IMR-90 (cell line): ENCODE results near the gene ABHD16A. TPM values are rescaled to one million over a fixed set of nuclear protein-coding genes. Genes with fewer than 3 reads are reported as not detected.

Experiments
- ATAC-seq: fragments of 200-7000 bp; cut with Tn5 transposase; 2 replicates; pipeline ENCODE4 v1.9.1; 2020; ENCODE audit warnings: low read depth, mild to moderate bottlenecking, moderate library complexity
- BruUV-seq: library from RNA; stranded (reverse); fragments of 400-500 nt; replicated peaks from 2 replicates; lab custom pipeline; 2021; lab: Mats Ljungman, UMichigan
- CTCF ChIA-PET: fragments of 300-600 bp; formaldehyde crosslinking; extraction: SDS; loops from one replicate; lab custom pipeline; 2021; ENCODE audit warnings: antibody characterized with exemption; lab: Yijun Ruan, JAX
- POLR2A ChIA-PET: fragments of 300-600 bp; sonication (Branson Sonifier 250); formaldehyde crosslinking; loops from one replicate; lab custom pipeline; 2022; ENCODE audit warnings: antibody characterized with exemption; ENCODE audit not compliant: unreplicated experiment; lab: Charles Lee
- DNase-seq: peaks from one replicate; pipeline ENCODE4 v3.0.0; 2013
- H2AFZ ChIP-seq: replicated peaks from 2 replicates; pipeline ENCODE3; 2013; ENCODE audit warnings: low read length, mild to moderate bottlenecking; ENCODE audit not compliant: poor library complexity
- H2AK5ac ChIP-seq: 2 replicates; pipeline ENCODE4 v1.6.1; 2013; ENCODE audit warnings: low read depth, low read length, inconsistent platforms
- H2AK9ac ChIP-seq: replicated peaks from 2 replicates; pipeline ENCODE3; 2013; ENCODE audit warnings: mild to moderate bottlenecking, low read depth, low read length, moderate library complexity; ENCODE audit not compliant: poor library complexity
- H2BK120ac ChIP-seq: 2 replicates; pipeline ENCODE4 v1.6.1; 2013; ENCODE audit warnings: low read depth, low read length, inconsistent platforms
- H2BK15ac ChIP-seq: 3 replicates; pipeline ENCODE4 v1.6.1; 2013; ENCODE audit warnings: low read depth, low read length, inconsistent platforms
- H2BK20ac ChIP-seq: 2 replicates; pipeline ENCODE4 v1.6.1; 2013; ENCODE audit warnings: low read depth, mild to moderate bottlenecking, inconsistent platforms, low read length, moderate library complexity
- H2BK5ac ChIP-seq: 2 replicates; pipeline ENCODE4 v1.6.1; 2013; ENCODE audit warnings: mild to moderate bottlenecking, low read depth, low read length, inconsistent platforms; ENCODE audit not compliant: poor library complexity, severe bottlenecking
- H3K14ac ChIP-seq: replicated peaks from 2 replicates; pipeline ENCODE4 v1.6.1; 2013; ENCODE audit warnings: low read depth, low read length, inconsistent platforms
- H3K18ac ChIP-seq: 2 replicates; pipeline ENCODE4 v1.6.1; 2013; ENCODE audit warnings: low read depth, low read length, control low read depth
- H3K23ac ChIP-seq: 2 replicates; pipeline ENCODE4 v1.6.1; 2013; ENCODE audit warnings: low read depth, low read length, inconsistent platforms
- H3K27ac ChIP-seq: 2 replicates; pipeline ENCODE4 v1.5.1; 2013; ENCODE audit warnings: mild to moderate bottlenecking, control low read depth, low read length; ENCODE audit not compliant: insufficient read depth
- H3K27me3 ChIP-seq: 2 replicates; pipeline ENCODE4 v1.6.1; 2013; ENCODE audit warnings: low read length; ENCODE audit not compliant: control insufficient read depth, insufficient read depth
- H3K36me3 ChIP-seq: 2 replicates; pipeline ENCODE4 v1.6.1; 2013; ENCODE audit warnings: low read length, mixed read lengths; ENCODE audit not compliant: control insufficient read depth, insufficient read depth
- H3K4ac ChIP-seq: 2 replicates; pipeline ENCODE4 v1.6.1; 2013; ENCODE audit warnings: low read depth, low read length, inconsistent platforms
- H3K4me1 ChIP-seq: 2 replicates; pipeline ENCODE4 v1.6.1; 2013; ENCODE audit warnings: low read length, mixed read lengths; ENCODE audit not compliant: control insufficient read depth, insufficient read depth
- H3K4me2 ChIP-seq: 2 replicates; pipeline ENCODE4 v1.6.1; 2013; ENCODE audit warnings: low read depth, mild to moderate bottlenecking, control low read depth, low read length, moderate library complexity
- H3K4me3 ChIP-seq: 2 replicates; pipeline ENCODE4 v1.5.1; 2013; ENCODE audit warnings: low read depth, mild to moderate bottlenecking, control low read depth, low read length, moderate library complexity; ENCODE audit not compliant: insufficient read depth
- H3K56ac ChIP-seq: 2 replicates; pipeline ENCODE4 v1.6.1; 2013; ENCODE audit warnings: low read length, inconsistent platforms; ENCODE audit not compliant: insufficient read depth; ENCODE audit errors: extremely low read depth
- H3K79me1 ChIP-seq, 2 experiments: 2 replicates each; pipeline ENCODE4 v1.6.1; 2013; ENCODE audit warnings: low read length in 2 of 2, inconsistent platforms in 1 of 2, low read depth in 1 of 2
- H3K9ac ChIP-seq: 2 replicates; pipeline ENCODE4 v1.6.1; 2013; ENCODE audit warnings: low read depth, low read length, control low read depth
- H3K9me1 ChIP-seq: 2 replicates; pipeline ENCODE4 v1.6.1; 2013; ENCODE audit warnings: low read length, inconsistent platforms; ENCODE audit not compliant: insufficient read depth
- H3K9me3 ChIP-seq: 2 replicates; pipeline ENCODE4 v1.6.1; 2013; ENCODE audit warnings: low read length; ENCODE audit not compliant: control insufficient read depth, insufficient read depth
- H4K20me1 ChIP-seq: 2 replicates; pipeline ENCODE4 v1.6.1; 2013; ENCODE audit warnings: low read length, inconsistent platforms; ENCODE audit not compliant: insufficient read depth
- H4K5ac ChIP-seq: 2 replicates; pipeline ENCODE4 v1.6.1; 2013; ENCODE audit warnings: mild to moderate bottlenecking, low read depth, low read length, control low read depth
- H4K8ac ChIP-seq, 2 experiments: 2 replicates each; pipeline ENCODE4 v1.6.1; 2013; ENCODE audit warnings: low read depth in 2 of 2, low read length in 2 of 2, control low read depth in 1 of 2, inconsistent platforms in 1 of 2
- H4K91ac ChIP-seq: 2 replicates; pipeline ENCODE4 v1.6.1; 2013; ENCODE audit warnings: low read depth, low read length, inconsistent platforms; ENCODE audit not compliant: insufficient read depth
- CEBPB ChIP-seq: IDR thresholded peaks from 2 replicates; pipeline ENCODE4 v1.6.1; 2012; ENCODE audit warnings: low read depth, low read length, improper control_type of control experiment
- CHD1 ChIP-seq: IDR thresholded peaks from 2 replicates; pipeline ENCODE4 v1.6.1; 2012; ENCODE audit warnings: low read depth, low read length, improper control_type of control experiment
- FOS ChIP-seq: fragments of 150-350 bp; IDR thresholded peaks from 2 replicates; pipeline ENCODE4 v1.6.1; 2016; ENCODE audit warnings: low read depth, low read length
- MAZ ChIP-seq: IDR thresholded peaks from 2 replicates; pipeline ENCODE4 v1.6.1; 2012; ENCODE audit warnings: low read depth, mild to moderate bottlenecking, low read length, improper control_type of control experiment, moderate library complexity, borderline replicate concordance
- POLR2A ChIP-seq: IDR thresholded peaks from 2 replicates; pipeline ENCODE4 v1.6.1; 2012; ENCODE audit warnings: mild to moderate bottlenecking, low read depth, low read length
- RAD21 ChIP-seq: IDR thresholded peaks from 2 replicates; pipeline ENCODE4 v1.6.1; 2012; ENCODE audit warnings: low read length, improper control_type of control experiment
- SMC3 ChIP-seq: fragments of 150-350 bp; IDR thresholded peaks from 2 replicates; pipeline ENCODE4 v1.6.1; 2016; ENCODE audit warnings: low read depth, mild to moderate bottlenecking, antibody characterized with exemption, low read length, moderate library complexity
- WGBS, 2 experiments: methylation state at CpG; one replicate each; pipeline versions ENCODE4 v1.1.5 to v1.1.7; 2013; ENCODE audit warnings: missing lambda C conversion rate in 2 of 2; ENCODE audit not compliant: insufficient read length in 1 of 2; ENCODE audit errors: extremely low coverage in 2 of 2; 5-methylcytosine and 5-hydroxymethylcytosine counted together
- dilution Hi-C: fragments of 300-500 bp; cut with HindIII; formaldehyde crosslinking; loops from one replicate; pipeline ENCODE4 v1.14.3; 2018; ENCODE audit warnings: low sequenced_read_pairs; ENCODE audit not compliant: unreplicated experiment
- in situ Hi-C: fragments of 300-500 bp; cut with MboI; formaldehyde crosslinking; loops from 3 replicates; pipeline ENCODE4 v1.14.3; 2019; ENCODE audit warnings: low sequenced_read_pairs, inconsistent platforms, mixed read lengths
- intact Hi-C: fragments of 100-400 bp; cut with micrococcal nuclease; formaldehyde crosslinking; loops from 2 replicates; pipeline ENCODE4 v1.10.0; 2022
- polyA plus RNA-seq, 3 experiments: library from polyadenylated mRNA; depleted of rRNA; stranded (reverse); fragments of >200 nt; gene quantifications; 2 replicates each; pipeline ENCODE4 v1.2.3, GENCODE V29; 2012; ENCODE audit warnings: low replicate concordance in 1 of 3
- total RNA-seq: library from RNA; depleted of rRNA; stranded (reverse); fragments of >200 nt; gene quantifications from 2 replicates; pipeline ENCODE4 v1.2.3, GENCODE V29; 2012
- TF ChIP-seq, protein P1 (sequence below): fragments of 150-350 bp; IDR thresholded peaks from 2 replicates; pipeline ENCODE4 v1.6.1; 2016; ENCODE audit warnings: low read depth, mild to moderate bottlenecking, low read length, moderate library complexity, borderline replicate concordance
- TF ChIP-seq, protein P2 (sequence below): conservative IDR thresholded peaks from 2 replicates; pipeline ENCODE4 v1.5.1; 2012; ENCODE audit warnings: mild to moderate bottlenecking, low read depth, low read length, improper control_type of control experiment

The ABHD16A gene
- total and polyA plus RNA-seq, 2 of the 4 experiments (the other 2 are of a cell fraction) = 31.5 to 35.1 TPM

DNA sequence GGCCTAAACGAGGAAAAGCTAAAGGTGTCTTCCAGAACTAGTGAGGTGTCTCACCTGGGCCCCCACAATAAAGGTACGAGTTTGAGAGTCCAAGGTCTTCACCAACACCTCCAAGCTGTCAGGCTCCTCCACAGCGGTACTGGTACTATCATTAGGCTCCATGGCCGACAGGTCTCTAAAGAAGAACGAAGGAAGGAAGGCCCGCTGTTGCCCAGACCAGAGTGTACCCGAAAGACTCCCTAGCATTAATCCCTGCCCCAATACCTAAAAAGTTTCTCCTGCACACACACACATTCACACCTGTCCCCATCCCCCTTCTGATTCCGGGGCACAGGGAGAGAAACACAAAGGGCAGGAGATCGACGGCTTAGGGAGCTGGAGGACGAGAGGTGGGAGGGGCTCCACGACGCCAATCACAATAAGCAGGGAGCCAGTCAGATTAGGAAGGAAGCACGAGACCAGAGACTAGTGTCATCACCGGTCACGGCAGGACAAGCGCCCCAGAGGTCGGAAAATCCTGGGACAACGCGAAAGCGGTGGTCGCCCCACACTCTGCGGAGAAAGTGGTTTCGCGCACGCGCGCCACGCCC lies 51.4 kb downstream of the ABHD16A start (continued):
- no peak for TF ChIP-seq CEBPB
- no peak for TF ChIP-seq CHD1
- no peak for TF ChIP-seq RAD21

DNA sequence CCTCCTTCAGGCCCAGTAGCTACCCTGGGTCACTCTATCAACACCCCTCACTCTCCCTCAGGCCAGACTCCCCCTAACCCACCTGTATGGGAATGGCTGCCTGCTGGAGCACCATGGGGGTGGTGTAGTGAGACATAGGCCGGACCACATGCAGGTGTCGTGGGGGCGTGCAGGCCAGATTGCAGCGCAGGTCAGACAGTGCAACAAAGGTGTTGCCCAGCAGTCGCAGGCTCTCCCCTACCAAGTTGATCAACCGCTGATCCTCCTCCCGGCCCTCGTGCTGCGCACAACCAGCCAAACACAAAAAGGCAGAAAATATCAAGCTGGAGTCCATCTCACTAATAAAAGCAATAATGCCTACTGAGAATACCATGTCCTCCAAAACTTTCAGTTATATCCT lies 57.8 kb downstream of the ABHD16A start:
- dilution Hi-C loops = no loop called here
- no peak overlapping the region for H3K14ac ChIP-seq
- no peak overlapping the region for H3K56ac ChIP-seq
- H2BK120ac ChIP-seq = no peak overlapping the region
- H2AK5ac ChIP-seq = no peak overlapping the region
- POLR2A ChIA-PET = no interaction called here
- no peak overlapping the region for H2AFZ ChIP-seq
- peaks cover 17 to 32% of the 10 kb centered on the region in 2 experiments; a peak in 3 of 4 replicates for H3K79me1 ChIP-seq
- H3K27ac ChIP-seq = no peak overlapping the region
- H4K91ac ChIP-seq = no peak overlapping the region
- intact Hi-C loops = no loop called here
- TF ChIP-seq POLR2A (no peak), FOS (no peak), MAZ (no peak), SMC3 (no peak)
- TF ChIP-seq, protein P1, sequence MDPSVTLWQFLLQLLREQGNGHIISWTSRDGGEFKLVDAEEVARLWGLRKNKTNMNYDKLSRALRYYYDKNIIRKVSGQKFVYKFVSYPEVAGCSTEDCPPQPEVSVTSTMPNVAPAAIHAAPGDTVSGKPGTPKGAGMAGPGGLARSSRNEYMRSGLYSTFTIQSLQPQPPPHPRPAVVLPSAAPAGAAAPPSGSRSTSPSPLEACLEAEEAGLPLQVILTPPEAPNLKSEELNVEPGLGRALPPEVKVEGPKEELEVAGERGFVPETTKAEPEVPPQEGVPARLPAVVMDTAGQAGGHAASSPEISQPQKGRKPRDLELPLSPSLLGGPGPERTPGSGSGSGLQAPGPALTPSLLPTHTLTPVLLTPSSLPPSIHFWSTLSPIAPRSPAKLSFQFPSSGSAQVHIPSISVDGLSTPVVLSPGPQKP = no peak
- TF ChIP-seq, protein P2, sequence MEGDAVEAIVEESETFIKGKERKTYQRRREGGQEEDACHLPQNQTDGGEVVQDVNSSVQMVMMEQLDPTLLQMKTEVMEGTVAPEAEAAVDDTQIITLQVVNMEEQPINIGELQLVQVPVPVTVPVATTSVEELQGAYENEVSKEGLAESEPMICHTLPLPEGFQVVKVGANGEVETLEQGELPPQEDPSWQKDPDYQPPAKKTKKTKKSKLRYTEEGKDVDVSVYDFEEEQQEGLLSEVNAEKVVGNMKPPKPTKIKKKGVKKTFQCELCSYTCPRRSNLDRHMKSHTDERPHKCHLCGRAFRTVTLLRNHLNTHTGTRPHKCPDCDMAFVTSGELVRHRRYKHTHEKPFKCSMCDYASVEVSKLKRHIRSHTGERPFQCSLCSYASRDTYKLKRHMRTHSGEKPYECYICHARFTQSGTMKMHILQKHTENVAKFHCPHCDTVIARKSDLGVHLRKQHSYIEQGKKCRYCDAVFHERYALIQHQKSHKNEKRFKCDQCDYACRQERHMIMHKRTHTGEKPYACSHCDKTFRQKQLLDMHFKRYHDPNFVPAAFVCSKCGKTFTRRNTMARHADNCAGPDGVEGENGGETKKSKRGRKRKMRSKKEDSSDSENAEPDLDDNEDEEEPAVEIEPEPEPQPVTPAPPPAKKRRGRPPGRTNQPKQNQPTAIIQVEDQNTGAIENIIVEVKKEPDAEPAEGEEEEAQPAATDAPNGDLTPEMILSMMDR = no peak
- no peaks in the 10 kb centered on the region for H3K9me3 ChIP-seq
- no peaks in the 10 kb centered on the region for H4K20me1 ChIP-seq
- BruUV-seq = no TSS peak
- H3K9me1 ChIP-seq = 0 out of 2 replicates have a peak, but pooled peaks cover 7% of the 10 kb centered on the region
- no peak overlapping the region for H4K5ac ChIP-seq
- WGBS, 2 experiments = 100% methylated on average over 5 of the region's 9 CpGs; no CpG with 5 or more reads in 1 of the 2 experiments
- in situ Hi-C loops = no loop called here
- ATAC-seq = no peak
- H3K4me3 ChIP-seq = no peak overlapping the region
- H3K4me2 ChIP-seq = no peak overlapping the region
- no peak overlapping the region for H3K4ac ChIP-seq
- H3K18ac ChIP-seq = no peak overlapping the region
- no peaks in the 10 kb centered on the region for H3K27me3 ChIP-seq
- peaks cover 76% of the 10 kb centered on the region for H3K36me3 ChIP-seq
- no peaks in the 10 kb centered on the region for H3K4me1 ChIP-seq
- H3K23ac ChIP-seq = no peak overlapping the region
- CTCF ChIA-PET = no interaction called here
- no peak overlapping the region for H4K8ac ChIP-seq
- DNase-seq = no peak
- no peak overlapping the region for H3K9ac ChIP-seq
- H2BK20ac ChIP-seq = no peak overlapping the region
- no peak overlapping the region for H2BK15ac ChIP-seq
- no peak overlapping the region for H2AK9ac ChIP-seq
- H2BK5ac ChIP-seq = no peak overlapping the region
